Mesendoderm (in vitro differentiated cells): ENCODE data around the gene SLC6A2.
A peak's percentile ranks its signal among the peaks of the same experiment; 100 is the strongest.

Experiments used
- DNase-seq: peaks from one replicate; pipeline ENCODE4 v3.0.0; 2013
- H2AK5ac ChIP-seq: 2 replicates; pipeline ENCODE4 v1.6.1; 2013; ENCODE audit warnings: low read length, inconsistent platforms
- H2BK120ac ChIP-seq: 2 replicates; pipeline ENCODE4 v1.6.1; 2013; ENCODE audit warnings: low read depth, mild to moderate bottlenecking, low read length, moderate library complexity, mixed read lengths
- H2BK15ac ChIP-seq: replicated peaks from 2 replicates; pipeline ENCODE4 v1.6.1; 2013; ENCODE audit warnings: low read depth, mild to moderate bottlenecking, moderate library complexity
- H2BK5ac ChIP-seq: 2 replicates; pipeline ENCODE4 v1.6.1; 2013; ENCODE audit warnings: low read length, inconsistent platforms
- H3K18ac ChIP-seq: 2 replicates; pipeline ENCODE4 v1.6.1; 2013; ENCODE audit warnings: mild to moderate bottlenecking, low read length, mixed read lengths
- H3K23ac ChIP-seq: one replicate; pipeline ENCODE4 v1.6.1; 2013; ENCODE audit warnings: low read length
- H3K27ac ChIP-seq: 2 replicates; pipeline ENCODE4 v1.5.1; 2013; ENCODE audit warnings: low read depth, mild to moderate bottlenecking, inconsistent platforms, low read length, moderate library complexity
- H3K27me3 ChIP-seq: 2 replicates; pipeline ENCODE4 v1.6.1; 2013; ENCODE audit warnings: low read length, control low read depth, mild to moderate bottlenecking, inconsistent platforms; ENCODE audit not compliant: insufficient read depth, poor library complexity
- H3K36me3 ChIP-seq: 2 replicates; pipeline ENCODE4 v1.6.1; 2013; ENCODE audit warnings: low read length, inconsistent platforms; ENCODE audit not compliant: control insufficient read depth, insufficient read depth
- H3K4ac ChIP-seq: one replicate; pipeline ENCODE4 v1.6.1; 2013; ENCODE audit warnings: low read depth, mild to moderate bottlenecking, low read length, moderate library complexity
- H3K4me1 ChIP-seq: 2 replicates; pipeline ENCODE4 v1.6.1; 2013; ENCODE audit warnings: low read depth, low read length, inconsistent platforms; ENCODE audit not compliant: control insufficient read depth
- H3K4me2 ChIP-seq: 2 replicates; pipeline ENCODE4 v1.6.1; 2013; ENCODE audit warnings: low read length
- H3K4me3 ChIP-seq: 2 replicates; pipeline ENCODE4 v1.5.1; 2013; ENCODE audit warnings: mild to moderate bottlenecking, low read length
- H3K56ac ChIP-seq: one replicate; pipeline ENCODE4 v1.6.1; 2013; ENCODE audit warnings: low read length
- H3K79me1 ChIP-seq: 2 replicates; pipeline ENCODE4 v1.6.1; 2013; ENCODE audit warnings: low read length, inconsistent platforms
- H3K79me2 ChIP-seq: 2 replicates; pipeline ENCODE4 v1.6.1; 2013; ENCODE audit warnings: mild to moderate bottlenecking, low read length; ENCODE audit not compliant: control insufficient read depth, insufficient read depth
- H3K9ac ChIP-seq: 2 replicates; pipeline ENCODE4 v1.6.1; 2013; ENCODE audit warnings: low read length, inconsistent platforms
- H4K5ac ChIP-seq: one replicate; pipeline ENCODE4 v1.6.1; 2013; ENCODE audit warnings: low read length
- H4K8ac ChIP-seq: one replicate; pipeline ENCODE4 v1.6.1; 2013; ENCODE audit warnings: low read depth, mild to moderate bottlenecking, control low read depth, low read length, moderate library complexity
- WGBS: extraction: QIAGEN DNeasy Blood & Tissue Kit; methylation state at CpG from one replicate; pipeline ENCODE4 v1.1.7; 2013; ENCODE audit warnings: low lambda C conversion rate, missing lambda C conversion rate; ENCODE audit not compliant: insufficient coverage; ENCODE audit errors: extremely low coverage; 5-methylcytosine and 5-hydroxymethylcytosine counted together

Gene SLC6A2

DNA sequence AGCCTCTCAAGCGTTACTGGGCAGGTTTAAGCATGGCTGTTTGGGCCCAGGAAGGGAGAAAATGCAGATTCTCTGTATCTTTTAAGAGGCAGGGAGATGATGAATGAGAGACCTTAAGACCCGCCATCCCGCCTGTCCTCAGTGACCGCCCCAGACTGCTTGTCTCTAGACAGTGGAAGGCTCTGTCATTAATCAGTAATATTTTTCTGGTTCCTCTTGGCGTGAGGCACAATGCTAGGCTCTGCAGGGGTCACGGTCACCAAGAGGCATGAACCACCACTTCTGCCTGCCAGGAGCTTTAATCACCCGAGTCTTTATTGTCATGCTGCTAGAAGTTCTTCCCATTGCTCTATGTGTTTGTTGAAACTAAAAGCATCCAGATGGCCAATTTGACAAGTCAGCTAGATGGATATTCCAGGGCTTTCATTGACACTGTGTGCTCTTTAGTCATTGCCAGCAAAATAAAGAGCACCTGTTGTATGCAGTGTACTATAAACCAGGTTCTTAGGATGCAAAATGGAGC, 3.2 kb downstream of the SLC6A2 start:
- no peak overlapping the region for H4K8ac ChIP-seq
- H3K36me3 ChIP-seq, result no peaks in the 10 kb centered on the region

DNA sequence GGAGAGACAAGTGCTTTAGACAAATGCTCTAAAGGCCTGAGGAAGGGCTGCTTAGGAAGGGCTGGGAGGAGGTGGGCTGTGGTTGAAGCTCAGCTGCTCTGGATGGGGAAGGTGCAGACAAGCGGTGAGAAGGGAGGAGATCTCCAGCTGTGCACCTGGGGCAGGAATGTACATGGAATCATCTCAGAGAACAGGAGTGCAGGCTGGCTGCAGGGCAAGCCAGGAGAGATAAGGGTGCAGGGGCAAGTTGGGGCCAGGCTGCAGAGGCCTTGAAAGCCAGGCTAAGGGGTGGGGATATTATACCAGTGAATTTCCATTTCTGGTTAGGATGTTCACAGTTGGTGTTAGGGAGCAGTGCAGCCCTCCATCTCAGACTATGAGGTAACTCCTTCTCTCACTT, 4.2 kb downstream of the SLC6A2 start:
- Histone ChIP-seq H3K4ac (no peak overlapping the region), H3K23ac (no peak overlapping the region), H3K27me3 (peaks cover 10% of the 10 kb centered on the region), H3K4me1 (no peaks in the 10 kb centered on the region), H2BK15ac (no peak overlapping the region), H2BK120ac (no peak overlapping the region), H3K27ac (no peak overlapping the region), H3K4me2 (no peak overlapping the region), H4K8ac (no peak overlapping the region), H3K36me3 (no peaks in the 10 kb centered on the region), H2BK5ac (no peak overlapping the region), H3K9ac (no peak overlapping the region), H3K56ac (no peak overlapping the region), H3K79me2 (no peaks in the 10 kb centered on the region), H3K79me1 (no peaks in the 10 kb centered on the region), H4K5ac (no peak overlapping the region), H3K4me3 (no peak overlapping the region), H3K18ac (no peak overlapping the region), H2AK5ac (no peak overlapping the region)
- DNase-seq, result no peak
- WGBS, result no CpG with 5 or more reads among the region's 1 CpG

More for the DNA sequence above, 3.2 kb downstream of the SLC6A2 start:
- Histone ChIP-seq H3K4me3 (no peak overlapping the region), H3K79me1 (no peaks in the 10 kb centered on the region), H3K4me2 (no peak overlapping the region), H2BK120ac (no peak overlapping the region), H2AK5ac (no peak overlapping the region), H4K5ac (no peak overlapping the region), H3K56ac (no peak overlapping the region), H3K4me1 (no peaks in the 10 kb centered on the region), H3K79me2 (no peaks in the 10 kb centered on the region), H3K27me3 (peaks cover 20% of the 10 kb centered on the region), H3K4ac (no peak overlapping the region), H2BK5ac (no peak overlapping the region), H3K18ac (no peak overlapping the region), H3K27ac (no peak overlapping the region), H3K23ac (no peak overlapping the region), H3K9ac (no peak overlapping the region), H2BK15ac (no peak overlapping the region)
- DNase-seq, result no peak
- WGBS, result no CpG with 5 or more reads among the region's 7 CpGs

DNA sequence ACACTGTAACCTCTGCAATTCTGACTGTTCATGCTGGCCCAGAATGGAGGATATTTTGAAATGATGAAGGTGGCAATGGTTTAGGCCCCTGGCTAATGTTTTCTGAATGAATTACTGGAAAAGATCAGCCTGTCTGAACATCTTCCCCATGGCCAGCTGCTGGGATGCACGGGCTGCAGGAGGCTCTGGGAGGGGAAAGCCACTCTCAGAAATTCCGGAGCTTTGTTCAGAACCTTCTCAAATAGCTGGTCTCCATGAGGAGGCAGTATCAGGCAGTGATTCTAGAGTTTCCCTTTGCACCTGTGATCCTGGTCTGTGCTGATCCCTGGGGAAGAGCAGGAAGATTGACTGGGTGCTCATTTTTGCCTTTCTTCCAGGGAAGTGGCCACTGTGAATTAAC, 5.0 kb downstream of the SLC6A2 start:
- Histone ChIP-seq H4K5ac (no peak overlapping the region), H3K18ac (no peak overlapping the region), H3K4ac (no peak overlapping the region), H2BK5ac (no peak overlapping the region), H3K4me1 (no peaks in the 10 kb centered on the region), H3K79me1 (no peaks in the 10 kb centered on the region), H3K36me3 (no peaks in the 10 kb centered on the region), H4K8ac (no peak overlapping the region), H3K23ac (no peak overlapping the region), H2BK15ac (no peak overlapping the region), H3K27me3 (peaks cover 9% of the 10 kb centered on the region), H3K56ac (no peak overlapping the region), H3K27ac (no peak overlapping the region), H3K9ac (no peak overlapping the region), H3K4me3 (no peak overlapping the region), H2BK120ac (no peak overlapping the region), H2AK5ac (no peak overlapping the region), H3K79me2 (no peaks in the 10 kb centered on the region), H3K4me2 (no peak overlapping the region)
- peak; percentile 22 for DNase-seq
- no CpG with 5 or more reads among the region's 2 CpGs for WGBS

DNA sequence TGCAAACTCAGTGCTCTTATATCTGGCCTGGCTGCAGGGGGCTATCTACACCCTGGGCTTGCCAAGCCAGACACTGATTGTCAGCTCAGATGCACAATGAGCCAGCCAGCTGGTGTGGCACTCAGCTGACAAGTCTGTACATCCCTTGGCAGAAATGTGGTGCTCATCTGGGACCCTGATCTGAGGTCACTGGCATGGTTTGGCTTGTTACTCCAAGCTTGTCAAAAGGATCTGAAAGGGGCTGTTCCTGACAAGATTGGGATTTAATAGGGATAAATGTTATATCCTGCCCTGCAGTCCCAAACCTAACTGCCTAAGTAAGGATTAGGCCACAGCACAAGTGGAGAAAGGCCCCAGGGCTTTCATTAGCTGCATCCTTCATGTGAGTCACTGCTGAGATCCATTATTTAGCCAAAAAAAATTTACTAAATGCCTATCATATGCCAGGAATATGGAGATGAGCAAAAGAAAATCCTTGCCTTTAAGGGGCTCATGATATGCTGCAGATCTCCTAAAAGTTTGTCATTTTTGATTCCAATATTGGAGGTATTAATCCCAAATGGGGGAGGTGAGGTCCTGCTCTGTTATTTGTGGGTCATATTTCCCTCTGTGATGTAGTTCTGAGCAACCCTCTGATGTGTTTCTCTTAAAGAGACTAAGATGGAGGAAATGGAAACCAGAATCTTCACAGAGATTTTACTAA, 6.3 kb downstream of the SLC6A2 start:
- no peak overlapping the region for H2AK5ac ChIP-seq
- no peak overlapping the region for H2BK5ac ChIP-seq
- H3K9ac ChIP-seq, result no peak overlapping the region
- H4K8ac ChIP-seq, result no peak overlapping the region
- H3K79me2 ChIP-seq, result no peaks in the 10 kb centered on the region
- no peak overlapping the region for H3K4ac ChIP-seq
- H3K4me3 ChIP-seq, result no peak overlapping the region
- H3K18ac ChIP-seq, result no peak overlapping the region
- no peaks in the 10 kb centered on the region for H3K79me1 ChIP-seq
- DNase-seq, result peak; percentile 42
- no peaks in the 10 kb centered on the region for H3K4me1 ChIP-seq
- peaks cover 6% of the 10 kb centered on the region for H3K27me3 ChIP-seq
- no peak overlapping the region for H2BK15ac ChIP-seq
- H4K5ac ChIP-seq, result no peak overlapping the region
- H3K56ac ChIP-seq, result no peak overlapping the region
- H3K4me2 ChIP-seq, result no peak overlapping the region
- no peaks in the 10 kb centered on the region for H3K36me3 ChIP-seq
- no peak overlapping the region for H3K27ac ChIP-seq
- no peak overlapping the region for H3K23ac ChIP-seq
- no peak overlapping the region for H2BK120ac ChIP-seq

DNA sequence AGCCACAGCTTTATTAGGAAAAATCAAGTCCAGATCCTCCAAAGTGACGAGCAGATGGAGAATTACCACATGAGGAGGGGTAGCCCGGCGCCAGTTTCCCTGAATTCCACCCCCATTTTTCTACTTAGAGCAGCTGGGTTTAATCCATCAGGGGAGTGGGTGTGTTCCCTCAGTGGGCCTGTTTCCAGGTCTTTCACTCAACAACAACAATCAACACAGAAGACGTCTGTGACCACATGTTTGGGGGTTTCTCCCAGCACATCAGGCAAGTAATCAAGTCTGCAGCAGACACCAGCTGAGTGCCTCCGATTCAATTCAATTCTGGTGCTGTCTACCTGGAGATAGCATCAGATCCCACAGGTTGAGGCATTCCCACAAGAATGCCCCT, 6.8 kb downstream of the SLC6A2 start:
- no peaks in the 10 kb centered on the region for H3K36me3 ChIP-seq
- H4K8ac ChIP-seq, result no peak overlapping the region
- peak; percentile 40 for DNase-seq
- H3K56ac ChIP-seq, result no peak overlapping the region
- no peak overlapping the region for H3K27ac ChIP-seq
- no peaks in the 10 kb centered on the region for H3K79me2 ChIP-seq
- no peak overlapping the region for H2BK15ac ChIP-seq
- H3K23ac ChIP-seq, result no peak overlapping the region
- H3K27me3 ChIP-seq, result peaks cover under 1% of the 10 kb centered on the region
- no peak overlapping the region for H3K9ac ChIP-seq
- H3K18ac ChIP-seq, result no peak overlapping the region
- H3K4me1 ChIP-seq, result no peaks in the 10 kb centered on the region
- no peak overlapping the region for H3K4me3 ChIP-seq
- WGBS, result no CpG with 5 or more reads among the region's 5 CpGs
- H2BK5ac ChIP-seq, result no peak overlapping the region
- H4K5ac ChIP-seq, result no peak overlapping the region
- H2BK120ac ChIP-seq, result no peak overlapping the region
- no peaks in the 10 kb centered on the region for H3K79me1 ChIP-seq
- H3K4ac ChIP-seq, result no peak overlapping the region
- H2AK5ac ChIP-seq, result no peak overlapping the region
- no peak overlapping the region for H3K4me2 ChIP-seq

DNA sequence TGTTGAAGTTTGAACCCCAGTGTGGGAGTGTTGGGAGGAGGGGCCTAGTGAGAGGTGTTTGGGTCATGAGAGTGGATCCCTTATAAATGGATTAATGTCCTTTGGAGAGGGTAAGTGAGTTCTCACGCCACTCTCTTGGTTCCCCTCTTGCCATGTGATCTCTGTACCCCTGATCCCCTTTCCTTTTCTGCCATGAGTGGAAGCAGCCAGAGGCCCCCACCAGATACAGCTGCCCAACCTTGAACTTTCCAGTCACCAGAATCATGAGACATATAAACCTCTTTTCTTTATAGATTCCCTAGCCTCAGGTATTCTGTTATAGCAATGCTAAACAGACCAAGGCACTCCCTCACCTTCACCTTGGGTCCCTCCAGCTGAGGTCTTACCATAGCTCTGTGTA, 7.4 kb downstream of the SLC6A2 start:
- H4K5ac ChIP-seq, result no peak overlapping the region
- no CpG with 5 or more reads among the region's 1 CpG for WGBS
- no peak overlapping the region for H2AK5ac ChIP-seq
- H3K4me2 ChIP-seq, result no peak overlapping the region
- H3K9ac ChIP-seq, result no peak overlapping the region
- H2BK15ac ChIP-seq, result no peak overlapping the region
- DNase-seq, result no peak
- no peaks in the 10 kb centered on the region for H3K79me1 ChIP-seq
- H2BK120ac ChIP-seq, result no peak overlapping the region
- H3K36me3 ChIP-seq, result no peaks in the 10 kb centered on the region
- H3K79me2 ChIP-seq, result no peaks in the 10 kb centered on the region
- H2BK5ac ChIP-seq, result no peak overlapping the region
- no peak overlapping the region for H3K4ac ChIP-seq
- H3K23ac ChIP-seq, result no peak overlapping the region
- no peak overlapping the region for H3K4me3 ChIP-seq
- H3K27ac ChIP-seq, result no peak overlapping the region
- no peak overlapping the region for H3K56ac ChIP-seq
- no peak overlapping the region for H3K18ac ChIP-seq
- H3K27me3 ChIP-seq, result no peaks in the 10 kb centered on the region
- no peaks in the 10 kb centered on the region for H3K4me1 ChIP-seq
- no peak overlapping the region for H4K8ac ChIP-seq
